Endodermal cell (in vitro differentiated cells): ENCODE results near the gene DOCK2. TPM values are rescaled to one million over a fixed set of nuclear protein-coding genes. Genes with fewer than 3 reads are reported as not detected.

ENCODE experiments used
- DNase-seq: peaks from one replicate; pipeline ENCODE4 v3.0.0-alpha.2; 2017
- H3K27ac ChIP-seq: 2 replicates; pipeline ENCODE4 v1.5.1; 2013; ENCODE audit warnings: mild to moderate bottlenecking, low read depth, low read length, moderate library complexity
- H3K27me3 ChIP-seq: 2 replicates; pipeline ENCODE4 v1.6.1; 2013; ENCODE audit warnings: mild to moderate bottlenecking, low read length, moderate library complexity; ENCODE audit not compliant: insufficient read depth, control insufficient read depth, poor library complexity, severe bottlenecking
- H3K36me3 ChIP-seq: 2 replicates; pipeline ENCODE4 v1.7.0; 2013; ENCODE audit warnings: mild to moderate bottlenecking, low read length, moderate library complexity; ENCODE audit not compliant: control insufficient read depth, insufficient read depth
- H3K4me1 ChIP-seq: one replicate; pipeline ENCODE4 v1.7.0; 2013; ENCODE audit warnings: low read length; ENCODE audit not compliant: control insufficient read depth, insufficient read depth
- H3K4me3 ChIP-seq: 2 replicates; pipeline ENCODE4 v1.5.1; 2013; ENCODE audit warnings: mild to moderate bottlenecking, low read length, moderate library complexity
- H3K9ac ChIP-seq: 2 replicates; pipeline ENCODE4 v1.6.1; 2013; ENCODE audit warnings: mild to moderate bottlenecking, low read length, moderate library complexity; ENCODE audit not compliant: poor library complexity, severe bottlenecking; ENCODE audit errors: extremely low read depth
- H3K9me3 ChIP-seq: 2 replicates; pipeline ENCODE4 v1.6.1; 2013; ENCODE audit warnings: mild to moderate bottlenecking, low read length, moderate library complexity; ENCODE audit not compliant: control insufficient read depth
- H3K27ac Mint-ChIP-seq: 2 replicates; pipeline ENCODE4 v1.8.0; 2020; ENCODE audit warnings: mixed read lengths
- H3K27me3 Mint-ChIP-seq: 2 replicates; pipeline ENCODE4 v1.8.0; 2021; ENCODE audit warnings: mild to moderate bottlenecking, mixed read lengths; ENCODE audit not compliant: insufficient read depth
- H3K36me3 Mint-ChIP-seq: 2 replicates; pipeline ENCODE4 v1.8.0; 2020; ENCODE audit warnings: low read depth, mixed read lengths
- H3K4me1 Mint-ChIP-seq: 2 replicates; pipeline ENCODE4 v1.8.0; 2020; ENCODE audit warnings: mixed read lengths
- H3K4me3 Mint-ChIP-seq: 2 replicates; pipeline ENCODE4 v1.8.0; 2020; ENCODE audit warnings: mild to moderate bottlenecking, moderate library complexity, mixed read lengths
- H3K9me3 Mint-ChIP-seq: 2 replicates; pipeline ENCODE4 v1.8.0; 2020; ENCODE audit warnings: mild to moderate bottlenecking, mixed read lengths
- whole genome bisulfite sequencing, 2 experiments: methylation state at CpG; one replicate each; pipeline versions ENCODE4 v1.1.5 to v1.1.7; 2013; ENCODE audit warnings: missing lambda C conversion rate in 2 of 2, mixed read lengths in 1 of 2; ENCODE audit not compliant: insufficient coverage in 1 of 2, insufficient read length in 1 of 2; 5-methylcytosine and 5-hydroxymethylcytosine counted together
- total RNA-seq, 2 donors: library from RNA; stranded (reverse); fragmentation: NEBNext Ultra II Directional in 1 of 2; extraction: Animal tissue kit (Norgen Biotek cat#: 25700) in 1 of 2; gene quantifications; 2 replicates in 1 of 2; 3 replicates in 1 of 2; pipeline ENCODE4 v1.2.1, GENCODE V29; 2021
- TF ChIP-seq, protein P1 (sequence below): fragments of 200-600 bp; sonication (generic); conservative IDR thresholded peaks from 2 replicates; pipeline ENCODE4 v1.5.0; 2021; ENCODE audit warnings: antibody characterized with exemption, mild to moderate bottlenecking

Gene DOCK2
- total RNA-seq, 2 donors from 2014 or later: 2.6 to 3.9 TPM

- DNase-seq: no peak
- TF ChIP-seq, protein P1, sequence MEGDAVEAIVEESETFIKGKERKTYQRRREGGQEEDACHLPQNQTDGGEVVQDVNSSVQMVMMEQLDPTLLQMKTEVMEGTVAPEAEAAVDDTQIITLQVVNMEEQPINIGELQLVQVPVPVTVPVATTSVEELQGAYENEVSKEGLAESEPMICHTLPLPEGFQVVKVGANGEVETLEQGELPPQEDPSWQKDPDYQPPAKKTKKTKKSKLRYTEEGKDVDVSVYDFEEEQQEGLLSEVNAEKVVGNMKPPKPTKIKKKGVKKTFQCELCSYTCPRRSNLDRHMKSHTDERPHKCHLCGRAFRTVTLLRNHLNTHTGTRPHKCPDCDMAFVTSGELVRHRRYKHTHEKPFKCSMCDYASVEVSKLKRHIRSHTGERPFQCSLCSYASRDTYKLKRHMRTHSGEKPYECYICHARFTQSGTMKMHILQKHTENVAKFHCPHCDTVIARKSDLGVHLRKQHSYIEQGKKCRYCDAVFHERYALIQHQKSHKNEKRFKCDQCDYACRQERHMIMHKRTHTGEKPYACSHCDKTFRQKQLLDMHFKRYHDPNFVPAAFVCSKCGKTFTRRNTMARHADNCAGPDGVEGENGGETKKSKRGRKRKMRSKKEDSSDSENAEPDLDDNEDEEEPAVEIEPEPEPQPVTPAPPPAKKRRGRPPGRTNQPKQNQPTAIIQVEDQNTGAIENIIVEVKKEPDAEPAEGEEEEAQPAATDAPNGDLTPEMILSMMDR: no peak
- WGBS, 2 experiments: 100% methylated on average over 1 of the region's 1 CpG; no CpG with 5 or more reads in 1 of the 2 experiments
- Mint-ChIP-seq H3K27ac (no peak overlapping the region), H3K27me3 (peaks cover 3% of the 10 kb centered on the region), H3K4me3 (no peak overlapping the region), H3K4me1 (peaks cover 19% of the 10 kb centered on the region), H3K36me3 (no peaks in the 10 kb centered on the region), H3K9me3 (no peaks in the 10 kb centered on the region)
- Histone ChIP-seq H3K4me1 (peaks cover 8% of the 10 kb centered on the region), H3K36me3 (no peaks in the 10 kb centered on the region), H3K27me3 (no peaks in the 10 kb centered on the region), H3K9ac (no peak overlapping the region), H3K4me3 (no peak overlapping the region), H3K27ac (no peak overlapping the region), H3K9me3 (no peaks in the 10 kb centered on the region)
Observed at GRCh38 chr5:169706071-169706470, 69.0 kb downstream of the DOCK2 start.

DNA sequence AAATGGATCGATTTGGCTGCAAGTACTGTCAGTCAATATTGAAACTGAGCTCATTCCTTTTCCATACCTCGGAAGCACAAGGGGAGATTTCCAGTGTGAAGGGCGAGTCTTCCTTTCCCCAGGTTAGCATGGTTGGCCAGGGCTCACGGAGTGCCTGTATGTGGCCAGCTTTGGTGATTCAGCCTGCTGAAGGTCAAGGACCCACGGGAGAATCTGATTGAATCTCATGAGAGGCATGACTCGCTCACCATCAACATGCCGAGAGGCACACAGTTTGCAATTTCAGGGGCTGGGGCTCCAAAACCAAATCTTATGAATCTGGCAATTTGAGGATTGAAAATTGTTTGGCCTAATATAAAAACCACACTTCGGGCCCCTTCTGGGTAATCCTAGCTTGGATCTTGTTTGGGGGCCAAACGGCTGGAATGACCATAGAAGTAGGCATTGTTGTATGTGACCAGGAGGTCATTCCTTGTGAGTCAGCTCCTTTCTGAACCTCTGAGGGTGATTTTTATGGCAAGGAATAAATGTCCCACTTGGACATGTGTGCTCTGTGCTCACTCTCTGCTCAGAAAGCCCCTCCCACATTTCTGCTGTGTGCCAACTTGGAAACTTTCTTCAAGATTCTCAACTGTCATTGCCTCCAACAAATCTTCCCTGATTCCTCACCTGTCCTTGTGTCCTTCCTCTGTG, 69.8 kb downstream of the DOCK2 start:
- DNase-seq: no peak
- Histone ChIP-seq H3K4me3 (no peak overlapping the region), H3K27ac (no peak overlapping the region), H3K9ac (no peak overlapping the region), H3K27me3 (no peaks in the 10 kb centered on the region), H3K4me1 (peaks cover 8% of the 10 kb centered on the region), H3K9me3 (no peaks in the 10 kb centered on the region), H3K36me3 (no peaks in the 10 kb centered on the region)
- Mint-ChIP-seq H3K36me3 (no peaks in the 10 kb centered on the region), H3K27ac (no peak overlapping the region), H3K9me3 (no peaks in the 10 kb centered on the region), H3K4me3 (no peak overlapping the region), H3K4me1 (peaks cover 18% of the 10 kb centered on the region), H3K27me3 (peaks cover 3% of the 10 kb centered on the region)
- TF ChIP-seq, protein P1: no peak
- 91 to 96% methylated on average over 5 to 9 of the region's 9 CpGs for WGBS, 2 experiments

GRCh38 chr5:169707686-169708085, 70.6 kb downstream of the DOCK2 start:
- Mint-ChIP-seq H3K36me3 (no peaks in the 10 kb centered on the region), H3K4me3 (no peak overlapping the region), H3K27ac (no peak overlapping the region), H3K27me3 (peaks cover 3% of the 10 kb centered on the region), H3K4me1 (peaks cover 13% of the 10 kb centered on the region), H3K9me3 (no peaks in the 10 kb centered on the region)
- H3K9ac ChIP-seq: no peak overlapping the region
- TF ChIP-seq, protein P1: no peak
- H3K4me3 ChIP-seq: no peak overlapping the region
- no peak overlapping the region for H3K27ac ChIP-seq
- no peaks in the 10 kb centered on the region for H3K36me3 ChIP-seq
- 92 to 100% methylated on average over 3 of the region's 3 CpGs for WGBS, 2 experiments
- H3K9me3 ChIP-seq: no peaks in the 10 kb centered on the region
- no peak for DNase-seq
- no peaks in the 10 kb centered on the region for H3K27me3 ChIP-seq
- peaks cover 8% of the 10 kb centered on the region for H3K4me1 ChIP-seq
